DND-41 (cell line): ENCODE measurements around the gene ZP1.

Source experiments
- EZH2 ChIP-seq: IDR thresholded peaks from 3 replicates; pipeline ENCODE4 v1.6.1; 2012; ENCODE audit warnings: borderline replicate concordance, low read depth, mild to moderate bottlenecking, moderate library complexity, low read length, inconsistent platforms; ENCODE audit not compliant: severe bottlenecking
- TF ChIP-seq, protein P1 (sequence below): IDR thresholded peaks from 2 replicates; pipeline ENCODE4 v1.5.1; 2012; ENCODE audit warnings: borderline replicate concordance, low read length, moderate library complexity, mild to moderate bottlenecking; ENCODE audit not compliant: poor library complexity, severe bottlenecking; ENCODE audit errors: extremely low read depth

DNA sequence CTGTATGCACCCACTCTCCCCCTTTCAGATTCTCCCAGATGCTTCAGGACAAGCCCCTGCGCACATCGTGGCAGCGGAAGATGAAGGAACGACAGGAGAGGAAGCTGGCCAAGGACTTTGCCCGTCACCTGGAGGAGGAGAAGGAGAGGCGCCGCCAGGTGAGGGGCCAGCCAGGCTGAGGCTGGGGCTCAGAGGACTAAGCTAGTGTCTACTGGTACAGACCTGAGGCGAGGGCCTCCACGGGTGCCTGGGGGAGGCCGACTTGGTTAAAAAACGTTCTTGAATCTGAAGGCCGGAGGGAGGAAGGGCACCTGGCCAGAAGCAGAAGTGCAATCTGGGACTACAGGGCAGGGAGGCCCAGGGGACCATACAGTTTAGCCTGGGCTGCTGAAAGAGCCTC is 19.4 kb upstream of the ZP1 start:
- TF ChIP-seq, protein P1, sequence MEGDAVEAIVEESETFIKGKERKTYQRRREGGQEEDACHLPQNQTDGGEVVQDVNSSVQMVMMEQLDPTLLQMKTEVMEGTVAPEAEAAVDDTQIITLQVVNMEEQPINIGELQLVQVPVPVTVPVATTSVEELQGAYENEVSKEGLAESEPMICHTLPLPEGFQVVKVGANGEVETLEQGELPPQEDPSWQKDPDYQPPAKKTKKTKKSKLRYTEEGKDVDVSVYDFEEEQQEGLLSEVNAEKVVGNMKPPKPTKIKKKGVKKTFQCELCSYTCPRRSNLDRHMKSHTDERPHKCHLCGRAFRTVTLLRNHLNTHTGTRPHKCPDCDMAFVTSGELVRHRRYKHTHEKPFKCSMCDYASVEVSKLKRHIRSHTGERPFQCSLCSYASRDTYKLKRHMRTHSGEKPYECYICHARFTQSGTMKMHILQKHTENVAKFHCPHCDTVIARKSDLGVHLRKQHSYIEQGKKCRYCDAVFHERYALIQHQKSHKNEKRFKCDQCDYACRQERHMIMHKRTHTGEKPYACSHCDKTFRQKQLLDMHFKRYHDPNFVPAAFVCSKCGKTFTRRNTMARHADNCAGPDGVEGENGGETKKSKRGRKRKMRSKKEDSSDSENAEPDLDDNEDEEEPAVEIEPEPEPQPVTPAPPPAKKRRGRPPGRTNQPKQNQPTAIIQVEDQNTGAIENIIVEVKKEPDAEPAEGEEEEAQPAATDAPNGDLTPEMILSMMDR = no peak
- no peak for TF ChIP-seq EZH2
